HEK293T (cell line): Measurements from ENCODE around the gene KRT32.

Source experiments
- CTCF ChIA-PET: fragments of 350-600 bp; formaldehyde crosslinking; extraction: SDS; loops from one replicate; lab custom pipeline; 2021; ENCODE audit warnings: antibody characterized with exemption, inconsistent platforms; lab: Yijun Ruan, JAX
- POLR2A ChIA-PET: fragments of 350-600 bp; formaldehyde crosslinking; extraction: SDS; loops from one replicate; lab custom pipeline; 2020; ENCODE audit warnings: antibody characterized with exemption, inconsistent platforms; lab: Yijun Ruan, JAX
- DNase-seq: peaks from one replicate; pipeline ENCODE4 v3.0.0; 2012; ENCODE audit warnings: mixed read lengths; ENCODE audit errors: extremely low spot score
- ARNT ChIP-seq: fragments of 450-650 bp; IDR thresholded peaks from 2 replicates; pipeline ENCODE4 v1.6.1; 2017; ENCODE audit warnings: mild to moderate bottlenecking
- BHLHE40 ChIP-seq: fragments of 450-650 bp; IDR thresholded peaks from 2 replicates; pipeline ENCODE4 v1.6.1; 2016; ENCODE audit warnings: mild to moderate bottlenecking, moderate library complexity, borderline replicate concordance
- CTBP1 ChIP-seq: fragments of 450-650 bp; IDR thresholded peaks from 2 replicates; pipeline ENCODE4 v1.6.1; 2016; ENCODE audit warnings: borderline replicate concordance
- ELF4 ChIP-seq: fragments of 450-650 bp; IDR thresholded peaks from 2 replicates; pipeline ENCODE4 v1.6.1; 2017; ENCODE audit warnings: antibody characterized with exemption
- FOXA1 ChIP-seq: fragments of 450-650 bp; IDR thresholded peaks from 2 replicates; pipeline ENCODE4 v1.6.1; 2016; ENCODE audit warnings: mild to moderate bottlenecking
- FOXK2 ChIP-seq: fragments of 450-650 bp; IDR thresholded peaks from 2 replicates; pipeline ENCODE4 v1.6.1; 2016; ENCODE audit warnings: mild to moderate bottlenecking
- FOXM1 ChIP-seq: fragments of 450-650 bp; IDR thresholded peaks from 2 replicates; pipeline ENCODE4 v1.6.1; 2017; ENCODE audit warnings: mild to moderate bottlenecking, borderline replicate concordance
- HDGF ChIP-seq: fragments of 450-650 bp; IDR thresholded peaks from 2 replicates; pipeline ENCODE4 v1.6.1; 2017; ENCODE audit warnings: antibody characterized with exemption, borderline replicate concordance
- L3MBTL2 ChIP-seq: fragments of 450-650 bp; conservative IDR thresholded peaks from 2 replicates; pipeline ENCODE4 v1.6.1; 2016; ENCODE audit warnings: mild to moderate bottlenecking
- LEF1 ChIP-seq: fragments of 450-650 bp; IDR thresholded peaks from 2 replicates; pipeline ENCODE4 v1.6.1; 2017; ENCODE audit warnings: mild to moderate bottlenecking, borderline replicate concordance
- NFRKB ChIP-seq: fragments of 450-650 bp; IDR thresholded peaks from 2 replicates; pipeline ENCODE4 v1.6.1; 2016; ENCODE audit warnings: mild to moderate bottlenecking, moderate library complexity
- SP1 ChIP-seq: fragments of 450-650 bp; IDR thresholded peaks from 2 replicates; pipeline ENCODE4 v1.6.1; 2017
- SUZ12 ChIP-seq: fragments of 450-650 bp; IDR thresholded peaks from 2 replicates; pipeline ENCODE4 v1.6.1; 2016; ENCODE audit warnings: mild to moderate bottlenecking
- TARDBP ChIP-seq: fragments of 450-650 bp; IDR thresholded peaks from 2 replicates; pipeline ENCODE4 v1.6.1; 2016
- ZNF384 ChIP-seq: fragments of 450-650 bp; IDR thresholded peaks from 2 replicates; pipeline ENCODE4 v1.6.1; 2016
- TF ChIP-seq, protein P1 (sequence below): fragments of 450-650 bp; IDR thresholded peaks from 2 replicates; pipeline ENCODE4 v1.6.1; 2016

KRT32 gene

DNA sequence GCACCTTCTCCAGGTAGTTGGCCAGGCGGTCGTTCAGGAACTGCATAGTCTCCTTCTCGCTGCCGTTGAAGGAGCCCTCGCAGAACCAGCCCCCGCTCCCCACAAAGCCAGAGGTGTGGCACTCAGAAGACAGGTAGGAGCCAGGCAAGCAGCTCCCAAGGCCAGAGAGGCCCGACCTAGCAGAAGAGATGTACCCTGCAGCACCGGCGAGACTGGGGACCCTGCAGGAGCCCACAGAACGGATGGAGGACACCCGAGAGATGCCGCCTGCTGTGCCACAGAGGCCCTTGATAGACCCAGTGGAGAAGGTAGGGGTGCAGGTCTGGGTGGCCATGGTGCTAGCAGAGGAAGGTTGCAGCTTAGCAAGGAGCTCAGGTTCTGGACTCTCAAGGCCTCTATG, 22.3 kb upstream of the KRT32 start, which contains the start of gene KRT36:
Gene KRT36 (minus strand): TSS at position 380 of the 400 bp plus-strand sequence. CDS start 46 bp downstream, at position 334.
- ChIA-PET CTCF (interaction anchor here (0.6 to 1.6 kb wide), 2 partner anchors 33 to 59 kb away, joined by 4 to 6 read pairs; no protein-coding TSS in a partner anchor), POLR2A (interaction anchor here (1.0 kb wide), 1 partner anchor 176 kb away, joined by 3 read pairs; no protein-coding TSS in a partner anchor)

DNA sequence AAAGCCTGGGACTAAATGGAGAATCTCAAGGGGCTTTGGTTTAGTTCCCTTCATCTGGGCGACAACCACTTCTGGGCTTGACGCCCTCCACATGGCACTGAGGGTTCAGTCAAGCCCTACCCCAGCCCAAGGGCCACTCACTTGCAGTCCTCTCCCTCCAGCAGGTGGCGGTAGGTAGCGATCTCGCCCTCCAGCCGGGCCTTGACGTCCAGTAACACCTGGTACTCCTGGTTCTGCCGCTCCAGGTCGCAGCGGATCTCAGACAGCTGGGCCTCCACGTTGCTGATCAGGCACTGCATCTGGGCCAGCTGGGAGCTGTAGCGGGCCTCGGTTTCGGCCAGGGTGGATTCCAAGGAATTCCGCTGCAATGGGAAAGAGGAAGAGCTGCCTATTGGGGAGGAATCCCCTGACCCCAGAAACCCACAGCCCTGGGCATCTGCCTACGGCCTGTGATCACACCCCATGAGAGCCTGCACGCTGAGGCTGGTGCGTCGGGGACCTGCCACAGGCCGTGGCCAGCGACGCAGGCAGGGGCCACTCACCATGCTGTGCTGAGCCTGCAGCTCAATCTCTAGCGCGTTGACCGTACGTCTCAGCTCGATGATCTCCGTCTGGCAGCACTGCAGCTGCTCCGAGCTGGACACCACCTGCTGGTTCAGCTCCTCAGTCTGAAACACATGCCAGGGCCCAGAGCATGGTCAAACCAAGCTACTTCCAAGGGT, 19.8 kb upstream of the KRT32 start:
- TF ChIP-seq L3MBTL2 (no peak), SP1 (no peak), ZNF384 (no peak), CTBP1 (no peak), HDGF (no peak), TARDBP (no peak), BHLHE40 (no peak), NFRKB (no peak), FOXA1 (no peak), ELF4 (no peak), FOXM1 (no peak), SUZ12 (no peak), LEF1 (no peak), ARNT (no peak), FOXK2 (no peak)
- ChIA-PET POLR2A (no interaction called here), CTCF (interaction anchor here (1.2 to 3.1 kb wide), 4 partner anchors 9 to 176 kb away, joined by 4 to 21 read pairs (median 6); no protein-coding TSS in a partner anchor)
- DNase-seq = peak; percentile 54

More for the DNA sequence above, 22.3 kb upstream of the KRT32 start, which contains the start of gene KRT36:
- TF ChIP-seq BHLHE40 (no peak), CTBP1 (no peak), TARDBP (no peak), ZNF384 (no peak), HDGF (no peak), SP1 (no peak), ARNT (no peak), NFRKB (no peak)
- TF ChIP-seq, protein P1, sequence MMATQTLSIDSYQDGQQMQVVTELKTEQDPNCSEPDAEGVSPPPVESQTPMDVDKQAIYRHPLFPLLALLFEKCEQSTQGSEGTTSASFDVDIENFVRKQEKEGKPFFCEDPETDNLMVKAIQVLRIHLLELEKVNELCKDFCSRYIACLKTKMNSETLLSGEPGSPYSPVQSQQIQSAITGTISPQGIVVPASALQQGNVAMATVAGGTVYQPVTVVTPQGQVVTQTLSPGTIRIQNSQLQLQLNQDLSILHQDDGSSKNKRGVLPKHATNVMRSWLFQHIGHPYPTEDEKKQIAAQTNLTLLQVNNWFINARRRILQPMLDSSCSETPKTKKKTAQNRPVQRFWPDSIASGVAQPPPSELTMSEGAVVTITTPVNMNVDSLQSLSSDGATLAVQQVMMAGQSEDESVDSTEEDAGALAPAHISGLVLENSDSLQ = no peak
- DNase-seq = no peak

DNA sequence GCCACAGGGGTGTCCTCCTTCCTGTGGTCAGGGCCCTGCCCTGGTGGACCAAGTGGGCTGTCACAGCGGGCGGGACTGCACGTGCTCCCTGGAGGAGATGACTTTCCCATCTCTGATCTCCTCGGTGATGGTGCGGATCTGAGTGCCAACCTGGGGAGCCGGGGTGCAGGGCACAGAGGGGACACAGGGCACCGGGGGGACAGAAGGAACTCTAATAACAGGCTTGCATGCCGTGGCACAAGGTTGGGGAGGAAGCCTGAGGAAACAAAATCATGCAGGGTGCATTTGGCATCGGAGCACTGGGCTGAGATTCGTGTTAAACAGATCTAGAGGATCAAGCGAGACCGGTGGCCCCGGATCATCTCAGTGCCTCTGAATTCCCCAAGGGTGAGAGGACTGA, 19.1 kb upstream of the KRT32 start:
- ChIA-PET CTCF (interaction anchor here (1.2 to 3.1 kb wide), 3 partner anchors 63 to 177 kb away, joined by 4 to 21 read pairs (median 4); no protein-coding TSS in a partner anchor), POLR2A (no interaction called here)
- no peak for DNase-seq
- TF ChIP-seq NFRKB = no peak

DNA sequence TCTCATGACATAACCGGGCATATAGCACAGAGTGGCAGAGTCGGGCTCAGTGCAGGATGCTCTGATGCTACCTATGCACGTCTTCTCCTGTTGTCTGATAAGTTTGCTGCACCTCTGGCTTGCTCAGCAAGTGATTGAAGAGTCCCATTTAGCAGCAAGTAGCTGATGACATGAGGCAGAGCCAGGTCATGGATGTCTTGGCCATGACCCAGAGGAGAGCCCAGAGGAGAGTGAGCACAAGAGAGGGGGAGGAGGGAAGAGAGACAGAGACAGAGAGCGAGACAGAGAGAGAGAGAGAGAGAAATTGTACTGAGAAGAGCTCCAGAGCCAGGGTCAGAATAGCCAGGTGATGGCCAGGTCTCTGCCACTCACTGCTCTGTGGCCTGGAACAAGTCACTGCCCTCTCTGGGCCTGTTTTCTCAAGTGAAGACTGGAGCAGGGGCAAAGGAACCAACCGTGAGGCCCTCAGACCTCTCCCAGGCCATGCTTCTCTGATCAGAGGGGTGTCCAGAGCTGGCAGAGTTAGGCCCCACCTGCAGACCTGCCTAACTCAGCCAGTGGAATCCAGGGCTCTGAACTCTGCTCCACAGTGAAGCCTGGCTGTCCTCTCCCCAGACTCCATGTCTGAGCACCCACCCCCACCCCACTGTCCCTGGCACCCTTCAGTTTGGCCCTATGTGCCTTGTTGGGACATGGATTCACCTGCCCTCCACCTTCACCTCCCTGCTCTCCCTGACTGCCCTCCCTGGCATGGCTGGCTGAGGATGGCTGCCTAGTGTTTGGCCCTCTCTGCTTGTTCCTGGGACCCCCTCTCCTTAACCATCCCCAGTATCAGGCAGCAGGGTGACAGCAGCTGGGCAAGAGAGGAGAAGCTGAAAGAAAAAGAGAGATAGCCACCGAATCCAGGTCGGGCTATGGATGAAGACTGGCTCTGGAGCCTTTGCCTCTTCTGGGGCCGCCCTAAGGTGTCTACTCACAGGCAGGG, 18.0 kb upstream of the KRT32 start:
- ChIA-PET CTCF (interaction anchor here (0.7 to 1.5 kb wide), 6 partner anchors 9 to 163 kb away, joined by 3 to 11 read pairs (median 4); no protein-coding TSS in a partner anchor), POLR2A (no interaction called here)
- TF ChIP-seq LEF1 (no peak), ARNT (no peak), FOXM1 (no peak)
- no peak for DNase-seq

DNA sequence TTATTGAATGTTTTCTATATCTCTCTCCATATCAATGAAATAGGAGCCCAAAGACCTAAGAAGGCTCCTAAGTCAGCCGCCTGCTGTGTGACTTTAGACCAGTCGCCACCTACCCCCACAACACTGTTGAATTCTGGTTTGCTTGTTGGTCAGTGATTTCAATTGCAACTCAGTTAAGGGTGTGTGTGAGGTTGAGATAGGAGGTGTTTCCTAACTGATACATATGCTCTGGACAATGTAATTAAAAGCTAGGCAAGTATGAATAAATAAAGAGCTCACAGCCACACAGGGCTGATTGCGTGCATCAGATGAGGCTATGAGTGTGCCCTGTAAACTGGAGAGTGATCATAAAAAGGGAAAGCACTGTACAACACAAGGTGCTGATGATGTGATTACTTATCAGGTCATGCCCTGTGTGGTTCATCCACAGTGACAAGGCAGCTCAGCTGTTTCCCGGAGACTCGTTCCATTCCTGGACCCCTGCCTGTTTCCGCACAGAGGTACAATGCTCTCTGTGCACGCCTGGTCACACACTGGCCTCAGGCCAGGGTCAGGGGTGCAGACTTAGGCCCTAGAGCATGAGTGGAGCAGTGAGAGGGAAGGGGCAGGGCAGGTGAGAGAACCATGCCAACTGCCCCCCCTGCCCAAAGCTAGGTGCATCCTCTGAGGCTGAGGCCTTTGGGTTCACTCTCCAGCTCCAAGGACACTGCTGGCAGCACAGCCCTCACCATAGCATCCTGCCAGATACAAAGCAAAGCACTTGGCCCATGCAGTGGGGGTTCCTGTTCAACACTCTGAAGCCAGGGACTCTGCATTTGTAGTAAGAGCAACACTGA, 17.0 kb upstream of the KRT32 start:
- ChIA-PET POLR2A (no interaction called here), CTCF (interaction anchor here (0.7 to 1.7 kb wide), 7 partner anchors 9 to 164 kb away, joined by 3 to 11 read pairs (median 4); no protein-coding TSS in a partner anchor)
- TF ChIP-seq BHLHE40 (no peak), FOXA1 (no peak), TARDBP (no peak), LEF1 (no peak), SUZ12 (no peak), ARNT (no peak), CTBP1 (no peak), FOXM1 (no peak), NFRKB (no peak), ELF4 (no peak), L3MBTL2 (no peak), SP1 (no peak)
- DNase-seq = no peak

DNA sequence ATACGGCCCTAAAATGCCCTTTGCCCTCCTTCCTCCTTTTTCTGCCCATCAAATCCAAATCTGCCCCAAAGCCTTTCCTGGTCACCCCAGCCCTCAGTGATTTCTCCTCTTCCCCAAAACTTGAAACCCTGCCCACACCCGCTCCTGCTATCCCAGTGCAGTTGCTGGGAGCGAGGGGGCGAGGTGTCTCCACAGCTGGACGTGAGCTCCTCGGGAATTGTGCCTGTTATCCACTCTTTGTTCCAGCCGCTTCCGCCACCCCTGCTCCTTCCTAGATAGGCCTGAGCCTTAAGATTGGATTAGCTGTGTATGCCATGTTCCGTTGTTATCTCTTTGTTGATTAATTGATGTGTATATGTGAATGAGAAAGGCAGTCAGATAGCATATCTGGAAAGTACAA, 16.3 kb upstream of the KRT32 start:
- ChIA-PET CTCF (interaction anchor here (1.7 kb wide), 1 partner anchor 165 kb away, joined by 6 read pairs; no protein-coding TSS in a partner anchor), POLR2A (no interaction called here)
- DNase-seq = no peak
- TF ChIP-seq, protein P1 = no peak
- TF ChIP-seq SP1 (no peak), HDGF (no peak), LEF1 (no peak), CTBP1 (no peak), FOXK2 (no peak), FOXA1 (no peak), BHLHE40 (no peak), ELF4 (no peak), FOXM1 (no peak), L3MBTL2 (no peak), NFRKB (no peak), TARDBP (no peak), ZNF384 (no peak)
